Raji (cell line): ENCODE data around the gene PBX3.

Experiments
- POLR2A ChIP-seq: IDR thresholded peaks from 2 replicates; pipeline ENCODE4 v1.6.1; 2011; ENCODE audit warnings: low read depth, low read length, control low read depth; ENCODE audit not compliant: insufficient read depth

PBX3 gene

DNA sequence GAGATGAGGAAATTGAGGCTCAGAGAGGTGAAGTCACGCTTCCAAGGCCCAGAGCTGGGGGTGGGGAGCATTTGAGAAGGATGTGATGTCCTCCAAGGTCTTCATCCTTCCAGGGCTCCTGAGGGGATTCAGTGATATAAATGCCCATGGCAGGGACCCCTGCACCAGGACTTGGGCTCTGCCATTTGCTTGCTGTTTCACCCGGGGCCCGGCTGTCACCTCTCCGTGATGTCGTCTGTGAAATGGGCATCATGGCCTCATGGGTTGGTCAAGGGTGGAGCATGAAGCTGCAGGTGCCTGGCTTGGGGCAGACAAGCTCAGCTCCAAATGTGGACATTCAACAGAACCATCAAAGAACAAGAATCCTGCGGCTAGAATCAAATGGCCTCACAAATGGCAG, 253.1 kb downstream of the PBX3 start:
- TF ChIP-seq POLR2A, result no peak

GRCh38 chr9:126000731-126001580, 253.8 kb downstream of the PBX3 start:
- no peak for TF ChIP-seq POLR2A

DNA sequence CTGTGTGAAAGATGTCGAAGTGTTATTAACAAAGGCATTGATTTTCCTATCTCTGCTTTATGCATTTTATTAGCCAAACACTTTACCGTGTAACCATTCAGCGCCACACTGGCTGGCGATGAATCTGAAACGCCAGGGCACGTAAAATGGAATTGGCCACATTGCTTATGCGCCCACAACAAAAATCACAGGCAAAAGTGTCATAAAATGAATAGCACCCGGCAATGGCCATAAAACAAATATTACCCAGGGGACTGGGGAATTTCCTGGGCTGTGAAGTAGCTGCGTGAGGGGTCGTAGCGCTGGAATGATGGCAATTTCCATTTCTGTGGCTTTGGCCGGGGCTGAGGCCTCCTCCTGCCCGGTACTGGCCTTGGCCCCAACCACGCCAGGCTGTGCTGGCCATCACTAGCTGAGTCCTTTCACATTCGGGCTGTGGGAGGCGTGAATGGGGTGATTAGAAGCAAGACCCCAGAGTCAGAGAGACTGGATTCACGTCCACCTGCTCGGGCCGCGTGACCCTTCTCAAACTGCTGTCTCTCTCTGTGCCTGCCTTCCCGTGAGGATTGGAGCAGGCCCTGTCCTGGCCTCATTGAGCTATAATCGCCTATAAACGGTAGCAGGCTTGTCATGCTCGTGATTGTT, 254.5 kb downstream of the PBX3 start:
- TF ChIP-seq POLR2A, result no peak

GRCh38 chr9:126002476-126003350, 255.5 kb downstream of the PBX3 start:
- TF ChIP-seq POLR2A, result no peak

DNA sequence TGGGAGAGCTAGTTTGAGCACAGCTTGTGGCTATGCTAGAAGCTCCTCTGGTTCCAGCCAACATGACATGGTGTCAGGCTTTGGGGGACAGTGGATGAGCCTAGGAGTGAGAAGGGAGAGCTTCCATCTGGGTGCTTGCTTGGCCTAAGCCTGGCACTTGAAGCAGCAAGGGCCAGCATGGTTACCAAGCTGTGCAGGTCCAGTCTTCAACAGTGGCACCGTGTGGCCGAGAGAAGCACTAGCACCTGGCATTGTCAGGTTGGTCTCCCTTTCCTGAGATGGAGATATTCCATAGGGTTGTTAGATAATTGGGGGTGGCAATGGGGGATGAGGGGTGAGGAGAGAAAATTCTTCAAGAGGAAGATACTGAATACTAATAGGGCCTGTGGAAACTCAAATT, 261.9 kb downstream of the PBX3 start:
- no peak for TF ChIP-seq POLR2A

DNA sequence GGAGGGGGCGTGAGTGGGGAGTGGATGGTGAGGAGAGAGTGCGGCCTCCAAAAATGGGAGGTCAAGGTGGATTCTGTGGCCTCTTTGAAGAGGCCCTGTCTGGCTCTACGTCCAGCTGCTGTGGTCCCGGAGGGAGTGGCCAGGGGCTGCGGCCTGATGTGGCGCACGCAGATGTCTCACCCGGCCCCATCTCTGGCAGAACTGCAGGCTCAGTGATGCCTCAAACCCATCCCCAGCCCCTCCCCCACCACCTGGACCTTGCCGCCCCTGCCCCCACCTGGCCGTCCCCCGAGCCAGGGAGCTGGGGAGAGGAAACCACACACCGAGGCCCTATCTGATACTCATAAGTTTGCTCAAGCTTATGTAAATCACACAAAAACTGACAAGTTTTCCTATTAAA, 267.6 kb downstream of the PBX3 start:
- no peak for TF ChIP-seq POLR2A

DNA sequence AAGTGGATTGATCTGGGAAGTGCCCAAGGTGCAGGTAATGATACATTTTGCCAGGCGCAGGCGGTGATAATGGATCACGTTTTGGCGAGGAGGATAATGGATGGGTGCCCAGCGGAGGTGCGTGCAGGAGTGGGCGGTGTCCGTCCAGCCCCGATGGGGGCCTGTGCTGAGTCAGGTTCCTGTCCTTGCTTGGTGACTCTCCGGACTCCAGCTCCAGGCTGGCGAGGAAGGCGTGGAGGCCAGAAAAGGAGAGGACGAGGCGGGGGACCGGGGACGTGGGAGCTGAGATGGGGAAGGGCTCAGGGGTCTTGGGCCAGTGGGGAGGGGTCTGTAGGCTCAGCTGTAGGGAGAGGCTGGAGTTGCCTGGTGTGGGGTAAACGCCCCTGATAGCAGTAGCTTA, 268.3 kb downstream of the PBX3 start:
- TF ChIP-seq POLR2A, result no peak

DNA sequence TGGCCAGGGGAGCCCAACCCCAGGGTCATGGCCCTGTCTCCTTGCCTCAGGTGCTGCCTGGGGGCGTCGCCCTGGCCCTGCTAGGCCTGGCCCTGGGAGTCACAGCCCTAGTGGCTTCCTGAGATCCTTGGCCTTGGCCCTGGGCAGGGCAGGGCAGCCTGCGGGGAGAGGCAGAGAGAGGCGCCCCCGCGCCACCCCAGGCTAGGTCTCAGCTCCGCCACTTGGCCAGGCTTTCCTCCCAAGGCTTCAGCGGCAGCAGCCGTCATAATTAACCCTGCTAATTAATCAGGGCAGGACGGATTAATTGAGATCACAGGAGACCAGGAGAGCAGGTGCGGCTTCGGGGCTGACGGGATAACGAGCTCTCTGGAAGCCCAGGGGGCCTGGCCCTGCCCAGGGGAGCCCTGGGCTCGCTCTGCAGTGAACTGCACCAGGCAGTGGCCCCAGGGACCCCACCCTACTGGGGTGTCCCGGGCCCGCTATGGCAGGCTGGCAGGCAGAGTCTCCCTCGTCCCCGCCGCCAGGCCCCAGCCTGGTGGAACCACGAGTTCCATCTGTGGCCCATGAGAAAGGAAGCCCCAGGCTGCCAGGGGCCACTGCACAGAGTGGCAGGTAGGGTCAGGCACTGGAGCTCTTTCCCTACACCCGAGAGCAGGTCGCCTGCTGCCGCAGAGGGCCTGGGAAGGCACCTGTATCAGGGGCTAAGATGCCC, 269.6 kb downstream of the PBX3 start:
- TF ChIP-seq POLR2A, result no peak
